Keratinocyte (primary cell): ENCODE data around the gene RFX8.

Experiments used
- CTCF ChIP-seq, 3 experiments: IDR thresholded peaks in 1 of 3; conservative IDR thresholded peaks in 1 of 3; optimal IDR thresholded peaks in 1 of 3; 2 replicates in 2 of 3; 3 replicates in 1 of 3; pipeline versions ENCODE3 to v1.5.1; 2011; ENCODE audit warnings: low read length in 3 of 3, mild to moderate bottlenecking in 3 of 3, moderate library complexity in 2 of 3, control low read depth in 1 of 3, inconsistent platforms in 1 of 3; ENCODE audit not compliant: insufficient read depth in 2 of 3; ENCODE audit errors: extremely low read depth in 1 of 3
- EZH2 ChIP-seq: IDR thresholded peaks from one replicate; pipeline ENCODE4 v1.6.1; 2012; ENCODE audit warnings: inconsistent platforms, mild to moderate bottlenecking, low read length, moderate library complexity

GRCh38 chr2:101478181-101479001 lies 3.5 kb upstream of the RFX8 start:
- TF ChIP-seq EZH2 (no peak), CTCF (optimal IDR thresholded peaks at IDR 0.05 in 1 of 3, IDR thresholded peaks at IDR 0.05 in 1 of 3, conservative IDR thresholded peaks at IDR 0.05 in 1 of 3; ENCODE audit: extremely low read depth in 1 of 3, insufficient read depth in 2 of 3, low read length in 3 of 3) (no peak)
